GM21390 (cell line): ENCODE data around the gene GDA.

Experiments used
- ATAC-seq: cut with Tn5 transposase; IDR thresholded peaks from one replicate; pipeline ENCODE4 v1.9.1; 2021; ENCODE audit not compliant: unreplicated experiment

Gene GDA

GRCh38 chr9:72150127-72150526 lies 887 bp downstream of the GDA start:
- no peak for ATAC-seq

- ATAC-seq = no peak
Observed at GRCh38 chr9:72150661-72151060, 1.4 kb downstream of the GDA start.

- ATAC-seq = no peak
Observed at GRCh38 chr9:72151104-72151503, 1.9 kb downstream of the GDA start.

- ATAC-seq = peak; percentile 87
Observed at GRCh38 chr9:72154468-72155285, 5.4 kb downstream of the GDA start.

- ATAC-seq = no peak
Observed at GRCh38 chr9:72155301-72155700, 6.1 kb downstream of the GDA start.

- no peak for ATAC-seq
Observed at GRCh38 chr9:72156586-72156985, 7.3 kb downstream of the GDA start.

GRCh38 chr9:72158680-72159079 lies 9.4 kb downstream of the GDA start:
- ATAC-seq = no peak

- ATAC-seq = no peak
Observed at GRCh38 chr9:72160446-72161123, 11.3 kb downstream of the GDA start.

GRCh38 chr9:72165326-72165725 lies 16.1 kb downstream of the GDA start:
- no peak for ATAC-seq

- no peak for ATAC-seq
Observed at GRCh38 chr9:72165821-72166547, 16.7 kb downstream of the GDA start.

GRCh38 chr9:72168075-72168474 lies 18.8 kb downstream of the GDA start:
- no peak for ATAC-seq

GRCh38 chr9:72169178-72169577 lies 19.9 kb downstream of the GDA start:
- no peak for ATAC-seq

- no peak for ATAC-seq
Observed at GRCh38 chr9:72173080-72173479, 23.8 kb downstream of the GDA start.

GRCh38 chr9:72185561-72185960 lies 36.3 kb downstream of the GDA start:
- no peak for ATAC-seq

GRCh38 chr9:72187121-72187695 lies 38.0 kb downstream of the GDA start:
- no peak for ATAC-seq

- no peak for ATAC-seq
Observed at GRCh38 chr9:72188232-72188631, 39.0 kb downstream of the GDA start.

- peak; percentile 80 for ATAC-seq
Observed at GRCh38 chr9:72193478-72193881, 44.2 kb downstream of the GDA start.

GRCh38 chr9:72199238-72199637 lies 50.0 kb downstream of the GDA start:
- ATAC-seq = no peak

- ATAC-seq = no peak
Observed at GRCh38 chr9:72200452-72200851, 51.2 kb downstream of the GDA start.

GRCh38 chr9:72202009-72202408 lies 52.8 kb downstream of the GDA start:
- ATAC-seq = no peak

- ATAC-seq = peak; percentile 50
Observed at GRCh38 chr9:72203205-72203803, 54.1 kb downstream of the GDA start.
